HepG2 (cell line): Measurements from ENCODE around the gene COA7.

Experiments
- CENPT ChIP-seq: sonication (generic); formaldehyde crosslinking; IDR thresholded peaks from 2 replicates; pipeline ENCODE4 v1.8.0; 2022; ENCODE audit warnings: low read depth, mild to moderate bottlenecking, moderate library complexity, missing genetic modification reagents
- CHD2 ChIP-seq: IDR thresholded peaks from 2 replicates; pipeline ENCODE4 v1.6.1; 2011; ENCODE audit warnings: low read depth, low read length, improper control_type of control experiment
- CTCF ChIP-seq: sonication (generic); formaldehyde crosslinking; IDR thresholded peaks from 2 replicates; pipeline ENCODE4 v1.5.0; 2020; ENCODE audit warnings: mild to moderate bottlenecking, missing genetic modification reagents, moderate library complexity
- FOXK1 ChIP-seq: sonication (generic); formaldehyde crosslinking; IDR thresholded peaks from 2 replicates; pipeline ENCODE4 v1.4.0; 2020; ENCODE audit warnings: low read depth, missing genetic modification reagents, borderline replicate concordance
- IRF2 ChIP-seq: IDR thresholded peaks from 2 replicates; pipeline ENCODE4 v1.6.1; 2018; ENCODE audit warnings: missing genetic modification reagents, missing compliant biosample characterization
- KDM4B ChIP-seq: sonication (generic); formaldehyde crosslinking; IDR thresholded peaks from 2 replicates; pipeline ENCODE4 v1.4.0; 2020; ENCODE audit warnings: missing genetic modification reagents
- MTF1 ChIP-seq: sonication (generic); formaldehyde crosslinking; IDR thresholded peaks from 2 replicates; pipeline ENCODE4 v1.5.0; 2020; ENCODE audit warnings: missing genetic modification reagents
- POLR2AphosphoS5 ChIP-seq: IDR thresholded peaks from 2 replicates; pipeline ENCODE4 v1.6.1; 2012; ENCODE audit warnings: low read depth, low read length
- PRDM15 ChIP-seq: sonication (generic); formaldehyde crosslinking; IDR thresholded peaks from 2 replicates; pipeline ENCODE4 v1.4.0; 2020; ENCODE audit warnings: missing genetic modification reagents
- ZBTB21 ChIP-seq: sonication (generic); formaldehyde crosslinking; IDR thresholded peaks from 2 replicates; pipeline ENCODE4 v1.4.0; 2020; ENCODE audit warnings: missing genetic modification reagents
- ZNF256 ChIP-seq: sonication (generic); formaldehyde crosslinking; conservative IDR thresholded peaks from 2 replicates; pipeline ENCODE4 v1.4.0; 2020; ENCODE audit warnings: missing genetic modification reagents
- ZNF33A ChIP-seq: sonication (generic); formaldehyde crosslinking; IDR thresholded peaks from 2 replicates; pipeline ENCODE4 v1.5.1; 2020; ENCODE audit warnings: missing genetic modification reagents, mild to moderate bottlenecking, moderate library complexity, borderline replicate concordance
- ZNF431 ChIP-seq: sonication (generic); formaldehyde crosslinking; IDR thresholded peaks from 2 replicates; pipeline ENCODE4 v1.9.0; 2022; ENCODE audit warnings: missing genetic modification reagents, low read depth, mild to moderate bottlenecking, borderline replicate concordance
- ZNF562 ChIP-seq: sonication (generic); formaldehyde crosslinking; IDR thresholded peaks from 2 replicates; pipeline ENCODE4 v1.8.0; 2022; ENCODE audit warnings: missing genetic modification reagents, borderline replicate concordance

- TF ChIP-seq IRF2 (CRISPR knock-in tag) (no peak), PRDM15 (CRISPR knock-in tag) (no peak), ZNF33A (CRISPR knock-in tag) (no peak), CTCF (CRISPR knock-in tag) (no peak), ZBTB21 (CRISPR knock-in tag) (no peak), CHD2 (no peak), CENPT (CRISPR knock-in tag) (no peak), ZNF256 (CRISPR knock-in tag) (no peak), ZNF562 (no peak), ZNF431 (CRISPR knock-in tag) (no peak), KDM4B (no peak), POLR2AphosphoS5 (no peak), FOXK1 (CRISPR knock-in tag) (no peak), MTF1 (no peak)
Observed at GRCh38 chr1:52679048-52679447, 19.1 kb downstream of the COA7 start.
